Colonic mucosa (tissue), 4 donors: ENCODE measurements around the gene C6orf58. TPM values are rescaled to one million over a fixed set of nuclear protein-coding genes. Genes with fewer than 3 reads are reported as not detected.

Source experiments
- DNase-seq: peaks from one replicate; pipeline ENCODE4 v3.0.0-alpha.2; 2020
- H3K27ac ChIP-seq: fragments of 200-600 bp; one replicate; pipeline ENCODE4 v1.8.0; 2021
- H3K27me3 ChIP-seq: fragments of 200-600 bp; one replicate; pipeline ENCODE4 v1.8.0; 2021
- H3K36me3 ChIP-seq: fragments of 200-600 bp; one replicate; pipeline ENCODE4 v1.8.0; 2021
- H3K4me1 ChIP-seq: fragments of 200-600 bp; one replicate; pipeline ENCODE4 v1.8.0; 2021; ENCODE audit warnings: mild to moderate bottlenecking
- H3K4me3 ChIP-seq: fragments of 200-600 bp; one replicate; pipeline ENCODE4 v1.8.0; 2021
- H3K9ac ChIP-seq, 2 donors: one replicate each; pipeline ENCODE4 v1.7.0; 2013; ENCODE audit warnings: control low read depth in 2 of 2, low read depth in 2 of 2, low read length in 2 of 2
- H3K9me3 ChIP-seq: fragments of 200-600 bp; one replicate; pipeline ENCODE4 v1.8.0; 2021
- intact Hi-C: fragments of 100-400 bp; cut with DNase I; formaldehyde crosslinking; loops from one replicate; pipeline ENCODE4 v1.14.1; 2022
- total RNA-seq, 2 donors: library from RNA; stranded (reverse); fragmentation: NEBNext Ultra II Directional in 1 of 2; extraction: Animal tissue kit (Norgen Biotek cat#: 25700) in 1 of 2; gene quantifications; one replicate each; pipeline ENCODE4 v1.2.1, GENCODE V29; 2021
- TF ChIP-seq, protein P1 (sequence below): fragments of 200-600 bp; IDR thresholded peaks from one replicate; pipeline ENCODE4 v1.8.0; 2022; ENCODE audit warnings: antibody characterized with exemption, mild to moderate bottlenecking
- donor health status: healthy.
- donor health status: DM: no; HTN: no; CAD: no.
- donor health status: DM: no; HTN: no; CAD: no.

C6orf58 gene
- total RNA-seq, 2 donors from 2014 or later = not detected

DNA sequence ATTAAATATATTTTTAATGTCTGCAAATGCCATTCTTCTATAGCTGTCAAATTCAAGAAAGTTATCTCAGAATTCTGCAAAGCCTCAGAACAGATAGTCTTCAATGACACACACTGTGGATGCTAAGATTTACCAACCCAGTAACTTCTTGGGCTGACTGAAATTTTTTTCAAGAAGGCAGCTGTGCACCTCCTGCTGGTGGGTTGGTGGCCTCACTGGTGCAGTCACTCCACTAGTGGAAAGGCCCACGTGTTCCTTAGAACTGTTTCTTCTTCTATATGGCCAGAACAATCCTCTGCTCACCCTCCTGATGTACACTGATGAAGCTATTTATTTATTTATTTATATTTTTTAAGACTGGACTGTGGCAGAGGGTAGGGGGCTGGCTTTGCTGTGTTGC is 29.8 kb upstream of the C6orf58 start:
- Histone ChIP-seq H3K9ac (no peak overlapping the region), H3K4me3 (no peak overlapping the region), H3K36me3 (no peaks in the 10 kb centered on the region), H3K9me3 (no peaks in the 10 kb centered on the region), H3K4me1 (no peaks in the 10 kb centered on the region), H3K27me3 (no peaks in the 10 kb centered on the region), H3K27ac (no peak overlapping the region)
- TF ChIP-seq, protein P1, sequence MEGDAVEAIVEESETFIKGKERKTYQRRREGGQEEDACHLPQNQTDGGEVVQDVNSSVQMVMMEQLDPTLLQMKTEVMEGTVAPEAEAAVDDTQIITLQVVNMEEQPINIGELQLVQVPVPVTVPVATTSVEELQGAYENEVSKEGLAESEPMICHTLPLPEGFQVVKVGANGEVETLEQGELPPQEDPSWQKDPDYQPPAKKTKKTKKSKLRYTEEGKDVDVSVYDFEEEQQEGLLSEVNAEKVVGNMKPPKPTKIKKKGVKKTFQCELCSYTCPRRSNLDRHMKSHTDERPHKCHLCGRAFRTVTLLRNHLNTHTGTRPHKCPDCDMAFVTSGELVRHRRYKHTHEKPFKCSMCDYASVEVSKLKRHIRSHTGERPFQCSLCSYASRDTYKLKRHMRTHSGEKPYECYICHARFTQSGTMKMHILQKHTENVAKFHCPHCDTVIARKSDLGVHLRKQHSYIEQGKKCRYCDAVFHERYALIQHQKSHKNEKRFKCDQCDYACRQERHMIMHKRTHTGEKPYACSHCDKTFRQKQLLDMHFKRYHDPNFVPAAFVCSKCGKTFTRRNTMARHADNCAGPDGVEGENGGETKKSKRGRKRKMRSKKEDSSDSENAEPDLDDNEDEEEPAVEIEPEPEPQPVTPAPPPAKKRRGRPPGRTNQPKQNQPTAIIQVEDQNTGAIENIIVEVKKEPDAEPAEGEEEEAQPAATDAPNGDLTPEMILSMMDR = no peak
- DNase-seq = no peak
- intact Hi-C loops = no loop called here

DNA sequence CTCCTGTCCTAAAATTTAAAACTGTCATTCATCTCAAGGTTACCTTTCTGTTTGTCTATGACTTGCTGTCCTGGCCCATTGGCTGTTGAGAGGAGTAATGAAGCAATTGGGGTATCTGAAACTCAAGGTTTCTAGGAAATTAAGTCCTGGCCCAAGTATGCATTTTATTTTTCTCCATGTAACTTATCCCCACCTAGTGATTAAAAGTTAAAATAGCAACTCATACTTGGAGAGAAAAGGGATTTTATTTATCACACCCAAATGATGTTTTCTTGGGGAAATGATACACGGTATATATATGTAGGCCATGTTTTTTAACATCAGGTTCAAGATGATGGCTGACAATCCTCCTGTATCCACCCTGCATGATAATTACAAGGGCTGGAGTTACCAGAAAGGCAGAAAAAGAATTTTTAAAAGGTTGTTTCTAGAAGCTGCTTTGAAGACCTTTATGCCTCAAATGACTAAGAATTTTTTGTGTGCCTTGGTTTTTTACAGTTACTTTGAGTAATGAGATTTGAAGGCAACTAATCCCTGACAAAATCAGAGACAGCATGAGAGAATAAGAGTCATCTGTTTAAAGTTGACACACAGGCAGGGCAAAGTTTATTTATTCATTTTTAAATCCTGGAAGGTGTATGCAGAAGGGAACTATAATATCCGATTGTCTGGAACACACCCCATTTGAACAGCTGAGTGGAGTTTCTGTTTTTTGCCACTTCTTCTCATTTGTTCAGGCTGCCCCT is 28.9 kb upstream of the C6orf58 start:
- Histone ChIP-seq H3K9ac (no peak overlapping the region), H3K9me3 (no peaks in the 10 kb centered on the region), H3K27me3 (no peaks in the 10 kb centered on the region), H3K36me3 (no peaks in the 10 kb centered on the region), H3K4me1 (no peaks in the 10 kb centered on the region), H3K27ac (no peak overlapping the region), H3K4me3 (no peak overlapping the region)
- TF ChIP-seq, protein P1 = no peak
- intact Hi-C loops = no loop called here
- no peak for DNase-seq

DNA sequence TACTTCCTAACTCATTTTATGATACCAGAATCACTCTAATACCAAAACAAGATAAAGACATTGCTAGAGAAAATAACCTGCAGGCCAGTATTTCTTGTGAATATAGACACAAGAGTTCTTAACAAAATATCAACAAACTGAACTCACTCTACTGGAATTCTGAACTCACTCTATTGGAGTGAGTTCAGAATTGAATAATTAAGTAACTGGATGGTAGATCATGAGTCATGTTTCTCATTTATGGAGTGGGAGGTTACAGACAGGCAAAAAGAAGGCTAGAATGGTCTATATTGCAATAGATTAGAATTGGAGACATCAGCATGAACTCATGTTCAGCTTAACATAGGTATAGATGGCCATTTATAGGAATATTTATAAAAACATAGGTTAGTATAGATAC is 26.6 kb upstream of the C6orf58 start:
- intact Hi-C loops = no loop called here
- TF ChIP-seq, protein P1 = no peak
- DNase-seq = no peak

DNA sequence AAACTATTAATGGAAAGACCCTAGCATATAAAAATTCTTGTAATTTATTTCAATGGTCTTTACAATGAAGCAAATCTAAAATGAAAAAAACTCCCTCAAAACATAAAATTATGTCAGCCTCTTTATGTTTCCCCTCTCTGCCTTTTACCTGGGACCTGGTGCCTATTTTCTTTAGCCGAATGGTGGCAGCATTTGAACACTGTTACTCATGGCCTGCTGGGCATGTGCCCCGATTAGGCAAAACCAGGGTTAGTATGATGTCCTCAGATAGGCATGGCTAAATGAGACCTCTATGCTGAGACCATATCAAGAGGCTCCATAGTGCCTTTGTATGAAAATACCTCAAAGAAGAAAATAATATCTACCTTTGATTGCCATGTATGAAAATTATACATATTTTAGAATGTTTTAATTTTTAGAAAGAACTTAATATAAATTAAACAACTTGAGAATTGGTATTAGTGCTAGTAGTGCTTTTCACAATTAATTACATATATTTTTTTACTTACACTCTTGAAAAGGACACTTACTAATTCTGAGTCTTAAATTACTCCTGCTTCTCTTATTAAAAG is 22.5 kb upstream of the C6orf58 start:
- Histone ChIP-seq H3K27ac (no peak overlapping the region), H3K9me3 (no peaks in the 10 kb centered on the region), H3K27me3 (no peaks in the 10 kb centered on the region), H3K36me3 (no peaks in the 10 kb centered on the region), H3K4me1 (no peaks in the 10 kb centered on the region), H3K9ac (no peak overlapping the region), H3K4me3 (no peak overlapping the region)
- TF ChIP-seq, protein P1 = no peak
- intact Hi-C loops = no loop called here
- no peak for DNase-seq

More for the DNA sequence above, 26.6 kb upstream of the C6orf58 start:
- no peaks in the 10 kb centered on the region for H3K36me3 ChIP-seq
- H3K4me3 ChIP-seq = no peak overlapping the region
- no peaks in the 10 kb centered on the region for H3K9me3 ChIP-seq
- no peak overlapping the region for H3K27ac ChIP-seq
- H3K27me3 ChIP-seq = no peaks in the 10 kb centered on the region
- H3K9ac ChIP-seq = no peak overlapping the region
- H3K4me1 ChIP-seq = no peaks in the 10 kb centered on the region

DNA sequence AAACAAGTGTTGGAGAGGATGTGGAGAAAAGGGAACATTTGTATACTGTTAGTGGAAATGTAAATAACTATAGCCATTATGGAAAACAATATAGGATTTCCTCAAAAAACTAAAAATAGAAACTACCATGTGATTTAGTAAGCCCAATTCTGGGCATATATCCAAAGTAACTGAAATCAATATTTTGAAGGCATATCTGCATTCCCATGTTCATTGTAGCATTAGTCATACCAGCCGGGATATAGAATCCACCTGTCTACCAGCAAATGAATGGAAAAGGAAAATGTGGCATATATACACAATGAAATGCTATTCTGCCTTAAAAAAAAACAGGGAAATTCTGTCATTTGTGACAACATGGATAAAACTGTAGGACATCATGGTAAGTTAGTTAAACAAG is 15.3 kb upstream of the C6orf58 start:
- no peak overlapping the region for H3K27ac ChIP-seq
- no peak overlapping the region for H3K9ac ChIP-seq
- no peaks in the 10 kb centered on the region for H3K36me3 ChIP-seq
- TF ChIP-seq, protein P1 = no peak
- no peaks in the 10 kb centered on the region for H3K27me3 ChIP-seq
- no peaks in the 10 kb centered on the region for H3K4me1 ChIP-seq
- no peak for DNase-seq
- no peak overlapping the region for H3K4me3 ChIP-seq
- no peaks in the 10 kb centered on the region for H3K9me3 ChIP-seq
- intact Hi-C loops = no loop called here
